Amygdala (tissue), 56 donors: Measurements from ENCODE around the gene POFUT1.
"Not testable (repeated sequence)": the region's sequence is repeated elsewhere in the genome, so short reads cannot be mapped to it uniquely, and the experiment has no call there.

ENCODE experiments used
- DNase-seq, 56 donors: peaks; one replicate each; lab custom pipeline; 2025; lab: John Stamatoyannopoulos, UW

POFUT1 gene

DNA sequence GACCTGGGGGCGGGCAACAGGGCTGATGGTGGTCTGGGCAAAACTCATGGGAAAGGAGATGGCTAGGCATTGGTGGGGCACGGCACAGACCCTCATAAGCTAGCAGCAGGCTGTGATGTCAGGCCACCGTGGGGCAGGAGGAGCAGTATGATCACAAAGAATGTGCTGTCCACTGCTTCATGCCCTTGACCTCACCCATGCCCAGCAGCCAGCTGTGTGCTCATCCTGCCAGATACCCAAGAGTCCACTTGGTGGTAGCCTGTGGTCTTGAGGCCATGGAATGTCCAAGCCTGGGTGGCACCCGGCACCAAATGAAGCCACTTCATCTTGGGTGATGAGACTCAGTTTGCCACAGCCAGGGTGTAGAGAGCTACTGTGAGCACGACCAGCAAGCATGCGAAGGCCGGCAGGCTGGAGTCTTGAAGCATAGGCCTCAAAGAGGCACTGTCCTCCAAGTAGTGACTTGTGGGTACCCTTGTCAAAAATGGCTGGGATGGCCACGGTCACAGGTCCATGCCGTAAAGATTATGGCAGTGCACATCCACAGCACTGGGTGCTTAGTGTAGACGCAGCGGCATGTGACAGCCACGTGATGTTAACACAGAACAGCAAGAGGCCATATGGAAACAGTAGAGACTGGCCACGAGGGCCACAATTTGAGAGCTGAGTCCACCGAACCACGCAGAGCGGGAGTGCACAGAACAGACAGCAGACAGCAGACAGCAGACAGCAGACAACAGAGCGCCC, 19.1 kb upstream of the POFUT1 start:
- no peak for DNase-seq

DNA sequence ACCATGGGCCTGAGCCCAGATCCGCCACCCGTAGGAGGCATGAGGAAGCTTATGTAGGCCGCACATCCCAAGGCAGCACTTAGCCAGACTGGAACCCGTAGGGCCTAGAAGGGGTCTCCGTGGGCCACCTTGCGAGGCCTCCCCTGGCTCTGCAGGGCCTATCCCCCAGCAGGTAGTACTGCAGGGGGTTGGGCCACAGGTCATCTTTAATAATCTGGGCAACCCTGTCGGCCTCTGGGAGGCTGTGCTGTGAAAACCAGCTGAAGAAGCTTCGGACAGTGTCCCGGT, 18.6 kb upstream of the POFUT1 start:
- no peak for DNase-seq

GRCh38 chr20:32189691-32190615, 17.7 kb upstream of the POFUT1 start:
- DNase-seq: peak in 37 of 56 donors; percentile 11 to 72 (median 37)

DNA sequence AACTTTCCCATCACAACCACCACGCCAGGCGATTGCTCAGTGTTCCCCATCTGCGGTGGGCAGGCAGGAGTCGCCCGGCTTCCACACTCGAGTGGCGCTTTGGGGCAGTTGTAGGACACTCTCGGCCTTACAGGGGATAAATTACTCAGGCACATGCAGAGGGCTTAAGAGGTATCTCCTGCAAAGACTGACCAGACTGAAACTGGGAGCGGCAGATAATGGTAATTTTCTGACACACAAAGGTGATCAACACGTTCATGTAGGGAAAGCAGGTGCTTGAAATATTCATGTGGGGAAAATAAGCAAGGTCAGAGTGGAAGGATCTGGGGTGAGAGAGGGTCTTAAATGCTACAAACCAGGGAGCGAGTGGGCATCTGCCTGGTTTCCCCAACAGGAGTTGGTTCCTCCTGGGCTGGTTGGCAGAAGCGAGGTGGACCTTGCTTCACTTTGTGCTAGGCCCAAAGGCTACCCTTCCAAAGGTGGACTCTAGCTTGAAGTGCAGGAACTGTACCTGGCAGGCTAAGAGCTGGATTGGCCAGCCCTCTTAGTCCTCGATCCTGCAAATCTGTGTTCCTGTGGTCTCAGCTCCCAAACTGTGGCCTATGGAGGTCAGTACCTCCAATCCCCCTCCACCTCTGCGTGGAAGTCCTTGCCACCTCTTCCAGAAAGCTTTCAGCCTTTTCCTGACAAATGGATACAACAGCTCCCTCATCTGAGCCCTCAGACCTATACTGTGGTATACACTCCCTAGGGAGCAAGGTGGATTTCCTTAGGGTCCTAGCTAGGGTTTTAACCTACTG, 16.9 kb upstream of the POFUT1 start:
- DNase-seq: no peak

- DNase-seq: no peak
These were observed 16.3 kb upstream of the POFUT1 start for GRCh38 chr20:32191422-32191821.

DNA sequence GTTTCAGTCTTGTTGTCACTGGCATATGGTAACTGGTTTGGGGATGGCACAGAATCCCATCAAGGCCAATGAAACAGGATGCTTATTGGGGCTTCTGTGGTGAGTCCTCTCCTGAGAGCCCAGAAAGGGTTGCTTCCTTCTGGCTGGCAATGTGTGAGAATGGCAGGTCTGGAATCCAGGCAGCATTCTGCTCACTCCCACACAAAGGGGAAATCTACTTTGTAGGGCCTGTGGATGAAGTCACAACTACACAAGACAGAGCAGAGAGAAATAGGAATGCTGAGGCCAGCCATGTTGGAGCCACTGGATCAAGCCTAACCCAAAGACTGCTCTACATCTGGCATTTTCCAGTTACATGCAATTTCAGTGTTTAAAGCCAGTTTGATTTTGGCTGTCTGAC, 15.8 kb upstream of the POFUT1 start:
- DNase-seq: no peak

GRCh38 chr20:32192698-32193097, 15.0 kb upstream of the POFUT1 start:
- DNase-seq: no peak

DNA sequence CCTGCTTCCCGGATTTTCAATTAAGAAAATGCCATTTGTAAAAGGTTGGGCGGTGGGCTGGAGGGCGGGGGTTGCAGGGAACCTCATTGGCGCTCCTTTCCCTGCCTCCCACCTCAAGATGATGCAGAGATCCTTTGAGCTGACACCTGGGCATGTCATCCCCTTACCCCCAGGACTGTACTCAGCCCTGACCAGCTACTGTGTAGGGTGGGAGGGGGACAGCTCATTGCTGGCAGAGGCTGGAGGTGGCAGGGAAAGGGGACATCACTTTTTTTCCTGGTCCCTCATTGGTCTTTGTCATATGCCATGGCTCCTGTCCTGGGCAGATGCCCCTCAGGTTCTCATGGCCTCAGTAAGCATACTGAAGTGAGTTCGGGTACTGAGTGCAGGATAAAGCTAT, 14.3 kb upstream of the POFUT1 start:
- DNase-seq: not testable (repeated sequence)

DNA sequence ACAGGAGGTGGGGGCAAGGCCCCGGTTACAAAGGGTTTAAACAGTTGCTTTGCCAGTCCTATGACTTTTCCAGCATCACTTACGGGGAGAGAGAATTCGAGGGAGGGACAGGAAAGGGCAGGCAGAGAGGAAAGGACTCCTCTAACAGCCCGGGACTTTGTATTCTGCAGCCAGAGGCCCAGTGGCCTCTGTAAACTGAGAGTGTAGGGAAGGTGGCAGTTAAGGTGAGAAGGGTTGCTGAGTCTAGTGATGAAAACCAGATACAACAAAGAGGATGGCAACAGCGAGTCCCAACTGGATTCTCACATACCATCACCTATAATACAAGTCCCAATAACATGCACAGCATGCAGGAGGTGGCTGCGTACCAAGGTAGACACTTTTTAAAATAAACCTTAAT, 13.7 kb upstream of the POFUT1 start:
- no peak for DNase-seq

DNA sequence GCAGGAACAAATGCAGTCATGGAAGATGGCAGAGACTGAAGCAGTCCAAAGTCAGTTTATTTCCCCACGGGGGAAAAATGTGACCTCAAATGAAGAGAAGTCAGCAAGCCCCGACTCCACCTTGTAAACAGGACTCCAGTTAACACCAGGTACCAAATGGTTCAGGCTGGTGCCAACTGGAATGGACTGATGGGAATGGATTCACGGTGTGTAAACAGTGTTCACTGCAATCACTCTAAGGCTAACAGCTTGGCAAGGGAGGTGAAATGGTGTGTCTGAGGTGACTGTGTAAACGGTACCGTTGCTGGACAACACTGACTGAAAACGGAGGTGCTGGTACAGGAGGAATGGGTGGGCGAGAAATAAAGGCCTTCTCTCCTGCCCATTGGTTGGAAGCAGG, 12.1 kb upstream of the POFUT1 start:
- no peak for DNase-seq

DNA sequence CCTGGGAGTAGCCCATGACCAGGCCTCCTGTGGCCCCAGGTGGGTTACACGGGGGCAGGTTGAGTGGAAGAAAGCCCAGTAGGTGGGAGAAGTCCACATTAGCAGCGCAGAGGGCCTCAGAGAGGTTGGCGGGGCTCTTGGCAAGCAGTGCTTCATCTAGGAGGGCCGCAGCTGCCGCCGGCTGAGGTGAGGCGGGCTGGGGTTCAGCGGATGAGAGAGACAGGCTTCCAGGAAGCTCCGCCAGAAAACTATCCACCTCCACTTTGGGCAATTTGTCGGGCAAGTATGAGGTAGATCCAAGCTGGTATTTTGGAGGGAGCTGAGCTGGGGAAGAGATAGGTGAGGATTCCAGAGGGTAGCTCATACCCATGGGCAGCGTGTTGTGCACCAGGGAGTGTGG, 11.1 kb upstream of the POFUT1 start:
- DNase-seq: not testable (repeated sequence)

DNA sequence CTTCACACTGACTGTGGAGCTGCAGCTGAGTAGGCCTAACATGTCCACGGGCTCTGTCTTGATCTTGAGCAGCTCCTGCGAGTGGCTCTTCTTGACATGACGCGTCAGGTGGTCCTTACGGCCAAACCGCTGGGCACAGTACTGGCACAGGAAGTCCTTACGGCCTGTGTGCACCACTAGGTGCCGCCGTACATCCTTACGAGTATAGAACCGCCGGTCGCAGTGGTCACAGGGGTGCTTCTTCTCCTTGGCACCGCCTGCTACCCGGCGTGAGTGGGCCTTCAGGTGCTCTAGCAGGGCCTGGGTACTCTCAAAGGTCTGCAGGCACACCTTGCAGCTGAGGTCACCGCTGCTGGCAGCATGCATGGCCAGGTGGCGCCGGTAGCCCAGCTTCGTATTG, 10.5 kb upstream of the POFUT1 start:
- not testable (repeated sequence) for DNase-seq

- no peak for DNase-seq
These were observed 8.7 kb upstream of the POFUT1 start for GRCh38 chr20:32199006-32199405.

- no peak for DNase-seq
These were observed 6.2 kb upstream of the POFUT1 start for GRCh38 chr20:32201296-32201976.

GRCh38 chr20:32201977-32202363, 5.7 kb upstream of the POFUT1 start:
- no peak for DNase-seq

GRCh38 chr20:32203356-32204204, 4.1 kb upstream of the POFUT1 start:
- DNase-seq: no peak

GRCh38 chr20:32204205-32205109, 3.2 kb upstream of the POFUT1 start:
- DNase-seq: peak in 4 of 56 donors; percentile 16 to 41 (median 26)

DNA sequence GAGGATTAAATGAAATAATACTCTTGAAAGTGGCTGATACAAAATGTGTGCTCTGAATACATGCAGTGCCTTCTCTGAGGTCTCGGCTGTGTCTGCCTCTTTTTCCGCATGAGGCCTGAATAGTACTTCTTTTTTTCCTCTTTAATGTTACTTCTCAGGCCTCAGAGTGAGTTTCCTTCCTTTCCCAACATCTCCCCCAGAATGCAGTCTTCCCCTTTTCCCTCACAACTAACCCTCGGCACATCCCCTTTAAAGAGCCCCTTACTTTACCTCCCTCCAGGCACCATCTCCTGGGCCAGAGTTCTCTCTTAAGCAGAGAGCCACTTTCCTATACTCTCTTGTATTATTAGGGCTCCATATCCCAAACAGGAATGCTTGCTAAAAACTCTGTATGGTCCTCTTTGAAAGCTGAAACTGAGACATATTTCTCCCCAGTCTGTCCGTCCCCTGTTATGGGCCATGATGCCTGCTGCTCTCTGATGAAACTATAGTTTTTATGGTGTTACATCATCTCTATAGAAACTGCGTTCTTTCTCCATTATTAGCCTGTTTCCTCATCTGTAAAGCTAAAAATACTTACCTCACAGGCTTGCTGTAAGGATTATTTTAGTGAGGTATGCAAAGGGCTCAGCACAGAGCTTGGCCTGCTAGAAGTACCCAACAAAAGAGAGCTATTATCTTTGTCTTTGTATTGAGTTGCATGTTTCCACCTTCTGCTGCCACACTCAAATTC, 2.4 kb upstream of the POFUT1 start:
- DNase-seq: no peak
